A549 (cell line): Measurements from ENCODE around the gene MYADML2. TPM values are rescaled to one million over a fixed set of nuclear protein-coding genes. Genes with fewer than 3 reads are reported as not detected.
A peak's percentile ranks its signal among the peaks of the same experiment; 100 is the strongest.

Experiments used
- ATAC-seq, 2 experiments: fragments of 200-7000 bp in 1 of 2; fragments of >200 bp in 1 of 2; cut with Nextera tagmentation in 1 of 2; cut with Tn5 transposase in 1 of 2; 3 replicates each; pipeline versions ENCODE4 v1.8.0 to v1.9.1; 2018 to 2020; ENCODE audit warnings: mild to moderate bottlenecking in 1 of 2, moderate library complexity in 1 of 2
- CTCF ChIA-PET: fragments of 300-600 bp; sonication (Branson Sonifier 250); formaldehyde crosslinking; extraction: SDS; loops from one replicate; lab custom pipeline; 2021; ENCODE audit warnings: antibody characterized with exemption, inconsistent platforms; lab: Yijun Ruan, JAX
- POLR2A ChIA-PET: fragments of 350-600 bp; formaldehyde crosslinking; extraction: SDS; loops from one replicate; lab custom pipeline; 2021; ENCODE audit warnings: antibody characterized with exemption, inconsistent platforms; lab: Yijun Ruan, JAX
- DNase-seq, 2 experiments: peaks; one replicate each; pipeline versions ENCODE4 v3.0.0 to v3.0.0-alpha.2; 2011 to 2016; ENCODE audit warnings: low read depth in 1 of 2, low spot score in 1 of 2
- FAIRE-seq: peaks from 2 replicates; lab custom pipeline; 2011; peaks lifted over from hg19 to GRCh38; lab: Jason Lieb, UNC
- H3K27ac ChIP-seq, 2 experiments: fragments of >200 bp; sonication (Bioruptor Twin); formaldehyde crosslinking; 3 replicates each; pipeline ENCODE4 v1.5.1; 2016 to 2017
- H3K4me1 ChIP-seq: fragments of >200 bp; sonication (Bioruptor Twin); formaldehyde crosslinking; 3 replicates; pipeline ENCODE4 v1.6.1; 2016
- H3K4me2 ChIP-seq: fragments of >200 bp; sonication (Bioruptor Twin); formaldehyde crosslinking; 3 replicates; pipeline ENCODE4 v1.6.1; 2016
- H3K4me3 ChIP-seq: fragments of >200 bp; sonication (Bioruptor Twin); formaldehyde crosslinking; 3 replicates; pipeline ENCODE4 v1.5.1; 2016
- H3K9me3 ChIP-seq: fragments of >200 bp; sonication (Bioruptor Twin); formaldehyde crosslinking; 3 replicates; pipeline ENCODE4 v1.6.1; 2016
- CHD4 ChIP-seq: fragments of 200-600 bp; sonication (generic); IDR thresholded peaks from 2 replicates; pipeline ENCODE4 v1.6.1; 2016; ENCODE audit warnings: antibody characterized with exemption, mild to moderate bottlenecking, borderline replicate concordance
- FOXS1 ChIP-seq: fragments of 250-450 bp; sonication (Bioruptor Pico); IDR thresholded peaks from 2 replicates; pipeline ENCODE4 v1.5.0; 2020; ENCODE audit warnings: mild to moderate bottlenecking, moderate library complexity
- HOXB5 ChIP-seq: fragments of 250-450 bp; sonication (Bioruptor Pico); IDR thresholded peaks from 2 replicates; pipeline ENCODE4 v1.5.0; 2020; ENCODE audit warnings: mild to moderate bottlenecking, moderate library complexity
- KDM5A ChIP-seq: fragments of 200-600 bp; sonication (generic); IDR thresholded peaks from 2 replicates; pipeline ENCODE4 v1.6.1; 2016; ENCODE audit warnings: antibody characterized with exemption, mild to moderate bottlenecking
- NR3C1 ChIP-seq: fragments of >200 bp; sonication (Bioruptor Twin); formaldehyde crosslinking; IDR thresholded peaks from 3 replicates; pipeline ENCODE4 v1.6.1; 2017
- POLR2A ChIP-seq: IDR thresholded peaks from 2 replicates; pipeline ENCODE4 v1.6.1; 2012; ENCODE audit warnings: mild to moderate bottlenecking, low read length
- POLR2AphosphoS2 ChIP-seq: conservative IDR thresholded peaks from 2 replicates; pipeline ENCODE4 v1.6.1; 2012; ENCODE audit warnings: low read length, improper control_type of control experiment, inconsistent platforms
- RAD21 ChIP-seq, 2 experiments: fragments of >200 bp in 1 of 2; sonication (Bioruptor Twin) in 1 of 2; formaldehyde crosslinking in 1 of 2; IDR thresholded peaks in 1 of 2; conservative IDR thresholded peaks in 1 of 2; 2 replicates in 1 of 2; 3 replicates in 1 of 2; pipeline ENCODE4 v1.6.1; 2012 to 2018; ENCODE audit warnings: inconsistent platforms in 1 of 2
- RNF2 ChIP-seq: fragments of 200-600 bp; sonication (generic); IDR thresholded peaks from 2 replicates; pipeline ENCODE4 v1.6.1; 2016; ENCODE audit warnings: low read depth, mild to moderate bottlenecking, antibody characterized with exemption, moderate library complexity, borderline replicate concordance
- ZNF302 ChIP-seq: fragments of 250-450 bp; sonication (Bioruptor Pico); IDR thresholded peaks from 2 replicates; pipeline ENCODE4 v1.9.0; 2021; ENCODE audit warnings: inconsistent platforms, mild to moderate bottlenecking, moderate library complexity
- WGBS: methylation state at CpG from one replicate; pipeline ENCODE4 v1.1.6; 2017; ENCODE audit errors: missing lambda C conversion rate; 5-methylcytosine and 5-hydroxymethylcytosine counted together
- polyA plus RNA-seq, 4 experiments: library from polyadenylated mRNA; depleted of rRNA in 3 of 4; stranded (reverse); fragments of >200 nt; fragmentation: RNase III in 1 of 4; extraction: RNeasy Plus Mini Kit Qiagen cat#74134 plus additional on column Dnase treatment in 1 of 4; gene quantifications; 2 replicates in 3 of 4; 3 replicates in 1 of 4; pipeline ENCODE4 v1.2.3, GENCODE V29; 2011 to 2017
- TF ChIP-seq, protein P1 (sequence below): fragments of >200 bp; sonication (Bioruptor Twin); formaldehyde crosslinking; IDR thresholded peaks from 2 replicates; pipeline ENCODE4 v1.6.1; 2016

MYADML2 gene
- polyA plus RNA-seq, 2 of the 4 experiments (the other 2 are of a cell fraction): not detected

- no peak for DNase-seq
- Histone ChIP-seq H3K4me3 (no peak overlapping the region), H3K27ac (no peak overlapping the region), H3K9me3 (no peaks in the 10 kb centered on the region), H3K4me1 (peaks cover 42% of the 10 kb centered on the region), H3K4me2 (no peak overlapping the region)
- WGBS: 91% methylated on average over 11 of the region's 11 CpGs
- no peak for ATAC-seq
- no peak for FAIRE-seq
- ChIA-PET POLR2A (no interaction called here), CTCF (no interaction called here)
- TF ChIP-seq RAD21 (conservative IDR thresholded peaks at IDR 0.05 in 1 of 2, IDR thresholded peaks at IDR 0.05 in 1 of 2): no peak
- TF ChIP-seq NR3C1: no peak
- no peak for TF ChIP-seq POLR2A
- no peak for TF ChIP-seq FOXS1 (CRISPR knock-in tag)
- TF ChIP-seq, protein P1, sequence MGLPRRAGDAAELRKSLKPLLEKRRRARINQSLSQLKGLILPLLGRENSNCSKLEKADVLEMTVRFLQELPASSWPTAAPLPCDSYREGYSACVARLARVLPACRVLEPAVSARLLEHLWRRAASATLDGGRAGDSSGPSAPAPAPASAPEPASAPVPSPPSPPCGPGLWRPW: no peak
These were observed 51.6 kb downstream of the MYADML2 start for GRCh38 chr17:81895400-81895799.

- Histone ChIP-seq H3K4me1 (peaks cover 26% of the 10 kb centered on the region), H3K27ac (peak overlapping the region; percentile 94 to 98), H3K4me2 (peak overlapping the region; percentile 99), H3K4me3 (peak overlapping the region; percentile 90), H3K9me3 (no peaks in the 10 kb centered on the region)
- ATAC-seq (peak in 1 of 2 experiments; percentile 11; a peak in 2 of 6 replicates), FAIRE-seq (no peak), DNase-seq (no peak)
- WGBS: 2% methylated on average over 26 of the region's 40 CpGs
- ChIA-PET POLR2A (no interaction called here), CTCF (interaction anchor here (1.1 to 2.4 kb wide), 3 partner anchors 22 to 37 kb away, joined by 3 to 9 read pairs (median 7); partner anchors contain the start of gene MAFG)
- no peak for TF ChIP-seq ZNF302
- no peak for TF ChIP-seq CHD4
- no peak for TF ChIP-seq RNF2
- TF ChIP-seq POLR2AphosphoS2: no peak
These were observed 55.8 kb downstream of the MYADML2 start for GRCh38 chr17:81891303-81891552.

DNA sequence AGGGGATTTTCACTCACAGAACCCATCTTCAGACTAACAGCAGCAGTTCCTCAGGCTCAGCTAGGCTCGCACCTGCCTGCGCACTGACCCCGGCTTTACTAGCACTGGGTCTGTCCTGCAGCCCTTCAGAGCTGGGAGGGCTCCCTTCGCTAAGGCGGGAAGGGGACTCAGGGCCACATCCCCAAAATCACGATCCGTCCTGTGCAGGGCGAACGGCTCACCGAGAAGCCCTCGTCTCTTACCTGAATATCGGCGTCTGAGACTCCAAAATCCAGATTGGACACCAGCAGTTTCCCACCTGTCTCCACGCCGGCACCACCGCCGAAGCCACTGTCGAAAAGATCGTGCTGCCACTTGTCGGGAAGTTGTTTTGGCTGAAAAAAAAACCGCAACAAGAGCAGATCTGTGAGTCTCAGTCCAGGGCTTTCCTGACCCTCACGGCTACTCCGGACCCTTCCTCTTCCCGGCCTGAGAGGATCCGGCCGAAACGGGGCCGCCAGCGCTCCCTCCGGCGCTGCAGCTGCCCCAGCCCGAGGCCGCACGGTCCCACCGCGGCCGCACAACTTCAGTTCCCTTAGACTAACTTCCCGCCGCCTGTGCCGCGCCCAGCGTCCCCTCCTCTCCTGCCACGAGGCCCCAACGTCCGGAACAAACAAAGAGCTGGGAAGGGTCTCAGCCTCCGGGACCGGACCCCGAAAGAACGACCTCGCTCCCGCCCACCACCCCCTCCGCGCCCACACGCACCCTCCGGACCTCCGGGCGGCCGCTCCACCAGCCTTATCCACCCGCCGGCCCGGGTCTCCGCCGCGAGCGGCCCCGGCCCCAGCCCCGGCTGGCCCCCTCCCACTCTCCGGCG, 56.4 kb downstream of the MYADML2 start:
- WGBS: 6% methylated on average over 44 of the region's 69 CpGs
- H3K4me3 ChIP-seq: peak overlapping the region; percentile 90
- peak overlapping the region; percentile 94 to 98 for H3K27ac ChIP-seq
- peaks cover 27% of the 10 kb centered on the region for H3K4me1 ChIP-seq
- TF ChIP-seq KDM5A (peak; percentile 19; the same call in 1 of the 2 replicates), HOXB5 (CRISPR knock-in tag) (no peak)
- DNase-seq: no peak
- no peaks in the 10 kb centered on the region for H3K9me3 ChIP-seq
- no peak for ATAC-seq
- H3K4me2 ChIP-seq: peak overlapping the region; percentile 99
- POLR2A ChIA-PET: no interaction called here
- CTCF ChIA-PET: interaction anchor here (1.4 to 2.4 kb wide), 3 partner anchors 37 to 69 kb away, joined by 3 to 7 read pairs (median 3); partner anchors contain the start of gene MAFG
- FAIRE-seq: no peak

Other genes with a start within 250 kb of the MYADML2 start
- 152 and 161 TPM in 2 replicates for gene MRPL12, start 243.9 kb downstream of the MYADML2 start, polyA plus RNA-seq (2011; rRNA removed)
- gene MRPL12, start 243.9 kb downstream of the MYADML2 start, polyA plus RNA-seq (2017; fragmentation: RNase III; extraction: RNeasy Plus Mini Kit Qiagen cat#74134 plus additional on column Dnase treatment): 197 to 233 TPM (median 215 TPM) in 3 replicates
- gene SLC25A10, start 234.9 kb downstream of the MYADML2 start, polyA plus RNA-seq (2011; rRNA removed): 20.0 and 25.8 TPM in 2 replicates
- gene SLC25A10, start 234.9 kb downstream of the MYADML2 start, polyA plus RNA-seq (2017; fragmentation: RNase III; extraction: RNeasy Plus Mini Kit Qiagen cat#74134 plus additional on column Dnase treatment): 43.4 to 47.1 TPM (median 47.0 TPM) in 3 replicates
- 0.05 and 0.19 TPM in 2 replicates for gene GCGR, start 143.1 kb downstream of the MYADML2 start, polyA plus RNA-seq (2011; rRNA removed)
- 0.37 to 0.46 TPM (median 0.45 TPM) in 3 replicates for gene GCGR, start 143.1 kb downstream of the MYADML2 start, polyA plus RNA-seq (2017; fragmentation: RNase III; extraction: RNeasy Plus Mini Kit Qiagen cat#74134 plus additional on column Dnase treatment)
- 30.9 and 32.0 TPM in 2 replicates for gene MCRIP1, start 113.9 kb downstream of the MYADML2 start, polyA plus RNA-seq (2011; rRNA removed)
- 43.9 to 51.0 TPM (median 45.1 TPM) in 3 replicates for gene MCRIP1, start 113.9 kb downstream of the MYADML2 start, polyA plus RNA-seq (2017; fragmentation: RNase III; extraction: RNeasy Plus Mini Kit Qiagen cat#74134 plus additional on column Dnase treatment)
- not detected in 2 replicates for gene PPP1R27, start 112.2 kb downstream of the MYADML2 start, polyA plus RNA-seq (2011; rRNA removed)
- gene PPP1R27, start 112.2 kb downstream of the MYADML2 start, polyA plus RNA-seq (2017; fragmentation: RNase III; extraction: RNeasy Plus Mini Kit Qiagen cat#74134 plus additional on column Dnase treatment): 0.09 TPM in 1 of 3 replicates, not detected in the others
- gene P4HB, start 86.7 kb downstream of the MYADML2 start, polyA plus RNA-seq (2011; rRNA removed): 102 and 285 TPM in 2 replicates
- 606 to 622 TPM (median 607 TPM) in 3 replicates for gene P4HB, start 86.7 kb downstream of the MYADML2 start, polyA plus RNA-seq (2017; fragmentation: RNase III; extraction: RNeasy Plus Mini Kit Qiagen cat#74134 plus additional on column Dnase treatment)
- 44.3 and 64.0 TPM in 2 replicates for gene ARHGDIA, start 75.9 kb downstream of the MYADML2 start, polyA plus RNA-seq (2011; rRNA removed)
- gene ARHGDIA, start 75.9 kb downstream of the MYADML2 start, polyA plus RNA-seq (2017; fragmentation: RNase III; extraction: RNeasy Plus Mini Kit Qiagen cat#74134 plus additional on column Dnase treatment): 497 to 567 TPM (median 503 TPM) in 3 replicates
- gene ALYREF, start 55.6 kb downstream of the MYADML2 start, polyA plus RNA-seq (2011; rRNA removed): 125 and 130 TPM in 2 replicates
- gene ALYREF, start 55.6 kb downstream of the MYADML2 start, polyA plus RNA-seq (2017; fragmentation: RNase III; extraction: RNeasy Plus Mini Kit Qiagen cat#74134 plus additional on column Dnase treatment): 135 to 164 TPM (median 141 TPM) in 3 replicates
- gene ANAPC11, start 55.5 kb downstream of the MYADML2 start, polyA plus RNA-seq (2011; rRNA removed): 351 and 428 TPM in 2 replicates
- 352 to 382 TPM (median 377 TPM) in 3 replicates for gene ANAPC11, start 55.5 kb downstream of the MYADML2 start, polyA plus RNA-seq (2017; fragmentation: RNase III; extraction: RNeasy Plus Mini Kit Qiagen cat#74134 plus additional on column Dnase treatment)
- 0.34 and 0.41 TPM in 2 replicates for gene NPB, start 45.0 kb downstream of the MYADML2 start, polyA plus RNA-seq (2011; rRNA removed)
- 0.29 to 0.45 TPM (median 0.38 TPM) in 3 replicates for gene NPB, start 45.0 kb downstream of the MYADML2 start, polyA plus RNA-seq (2017; fragmentation: RNase III; extraction: RNeasy Plus Mini Kit Qiagen cat#74134 plus additional on column Dnase treatment)
- gene PCYT2, start 35.8 kb downstream of the MYADML2 start, polyA plus RNA-seq (2011; rRNA removed): 7.1 and 7.7 TPM in 2 replicates
- 14.8 to 17.0 TPM (median 16.3 TPM) in 3 replicates for gene PCYT2, start 35.8 kb downstream of the MYADML2 start, polyA plus RNA-seq (2017; fragmentation: RNase III; extraction: RNeasy Plus Mini Kit Qiagen cat#74134 plus additional on column Dnase treatment)
- 9.8 and 13.7 TPM in 2 replicates for gene SIRT7, start 29.1 kb downstream of the MYADML2 start, polyA plus RNA-seq (2011; rRNA removed)
- gene SIRT7, start 29.1 kb downstream of the MYADML2 start, polyA plus RNA-seq (2017; fragmentation: RNase III; extraction: RNeasy Plus Mini Kit Qiagen cat#74134 plus additional on column Dnase treatment): 34.0 to 35.2 TPM (median 34.8 TPM) in 3 replicates
- gene MAFG, start 19.5 kb downstream of the MYADML2 start, polyA plus RNA-seq (2011; rRNA removed): 41.6 and 47.9 TPM in 2 replicates
- gene MAFG, start 19.5 kb downstream of the MYADML2 start, polyA plus RNA-seq (2017; fragmentation: RNase III; extraction: RNeasy Plus Mini Kit Qiagen cat#74134 plus additional on column Dnase treatment): 49.8 to 57.9 TPM (median 52.4 TPM) in 3 replicates
- gene PYCR1, start 9.9 kb downstream of the MYADML2 start, polyA plus RNA-seq (2011; rRNA removed): 77.1 and 81.4 TPM in 2 replicates
- 81.4 to 93.3 TPM (median 87.2 TPM) in 3 replicates for gene PYCR1, start 9.9 kb downstream of the MYADML2 start, polyA plus RNA-seq (2017; fragmentation: RNase III; extraction: RNeasy Plus Mini Kit Qiagen cat#74134 plus additional on column Dnase treatment)
- 0.06 and 0.08 TPM in 2 replicates for gene NOTUM, start 14.0 kb upstream of the MYADML2 start, polyA plus RNA-seq (2011; rRNA removed)
- 0.45 to 0.92 TPM (median 0.91 TPM) in 3 replicates for gene NOTUM, start 14.0 kb upstream of the MYADML2 start, polyA plus RNA-seq (2017; fragmentation: RNase III; extraction: RNeasy Plus Mini Kit Qiagen cat#74134 plus additional on column Dnase treatment)
- gene ASPSCR1, start 30.4 kb upstream of the MYADML2 start, polyA plus RNA-seq (2011; rRNA removed): 10.3 and 12.3 TPM in 2 replicates
- gene ASPSCR1, start 30.4 kb upstream of the MYADML2 start, polyA plus RNA-seq (2017; fragmentation: RNase III; extraction: RNeasy Plus Mini Kit Qiagen cat#74134 plus additional on column Dnase treatment): 24.5 to 29.4 TPM (median 25.7 TPM) in 3 replicates
- 79.4 and 80.5 TPM in 2 replicates for gene CENPX, start 75.6 kb upstream of the MYADML2 start, polyA plus RNA-seq (2011; rRNA removed)
- gene CENPX, start 75.6 kb upstream of the MYADML2 start, polyA plus RNA-seq (2017; fragmentation: RNase III; extraction: RNeasy Plus Mini Kit Qiagen cat#74134 plus additional on column Dnase treatment): 208 to 231 TPM (median 222 TPM) in 3 replicates
- 6.0 and 6.4 TPM in 2 replicates for gene LRRC45, start 76.1 kb upstream of the MYADML2 start, polyA plus RNA-seq (2011; rRNA removed)
- 19.1 to 24.5 TPM (median 21.6 TPM) in 3 replicates for gene LRRC45, start 76.1 kb upstream of the MYADML2 start, polyA plus RNA-seq (2017; fragmentation: RNase III; extraction: RNeasy Plus Mini Kit Qiagen cat#74134 plus additional on column Dnase treatment)
- gene RAC3, start 84.4 kb upstream of the MYADML2 start, polyA plus RNA-seq (2011; rRNA removed): 9.9 and 11.9 TPM in 2 replicates
- 19.9 to 21.0 TPM (median 20.4 TPM) in 3 replicates for gene RAC3, start 84.4 kb upstream of the MYADML2 start, polyA plus RNA-seq (2017; fragmentation: RNase III; extraction: RNeasy Plus Mini Kit Qiagen cat#74134 plus additional on column Dnase treatment)
- gene DCXR, start 90.5 kb upstream of the MYADML2 start, polyA plus RNA-seq (2011; rRNA removed): 39.3 and 48.3 TPM in 2 replicates
- gene DCXR, start 90.5 kb upstream of the MYADML2 start, polyA plus RNA-seq (2017; fragmentation: RNase III; extraction: RNeasy Plus Mini Kit Qiagen cat#74134 plus additional on column Dnase treatment): 62.0 to 70.7 TPM (median 69.6 TPM) in 3 replicates
- 8.4 and 8.9 TPM in 2 replicates for gene RFNG, start 104.6 kb upstream of the MYADML2 start, polyA plus RNA-seq (2011; rRNA removed)
- gene RFNG, start 104.6 kb upstream of the MYADML2 start, polyA plus RNA-seq (2017; fragmentation: RNase III; extraction: RNeasy Plus Mini Kit Qiagen cat#74134 plus additional on column Dnase treatment): 21.3 to 31.5 TPM (median 25.7 TPM) in 3 replicates
- 89.4 and 93.8 TPM in 2 replicates for gene GPS1, start 104.7 kb upstream of the MYADML2 start, polyA plus RNA-seq (2011; rRNA removed)
- gene GPS1, start 104.7 kb upstream of the MYADML2 start, polyA plus RNA-seq (2017; fragmentation: RNase III; extraction: RNeasy Plus Mini Kit Qiagen cat#74134 plus additional on column Dnase treatment): 122 to 130 TPM (median 126 TPM) in 3 replicates
- 48.1 and 59.5 TPM in 2 replicates for gene DUS1L, start 118.6 kb upstream of the MYADML2 start, polyA plus RNA-seq (2011; rRNA removed)
- gene DUS1L, start 118.6 kb upstream of the MYADML2 start, polyA plus RNA-seq (2017; fragmentation: RNase III; extraction: RNeasy Plus Mini Kit Qiagen cat#74134 plus additional on column Dnase treatment): 81.5 to 84.8 TPM (median 83.6 TPM) in 3 replicates
- 12.9 and 16.3 TPM in 2 replicates for gene FASN, start 151.0 kb upstream of the MYADML2 start, polyA plus RNA-seq (2011; rRNA removed)
- gene FASN, start 151.0 kb upstream of the MYADML2 start, polyA plus RNA-seq (2017; fragmentation: RNase III; extraction: RNeasy Plus Mini Kit Qiagen cat#74134 plus additional on column Dnase treatment): 114 to 169 TPM (median 144 TPM) in 3 replicates